ENCODE measurements around the gene DDIT4.

DNA sequence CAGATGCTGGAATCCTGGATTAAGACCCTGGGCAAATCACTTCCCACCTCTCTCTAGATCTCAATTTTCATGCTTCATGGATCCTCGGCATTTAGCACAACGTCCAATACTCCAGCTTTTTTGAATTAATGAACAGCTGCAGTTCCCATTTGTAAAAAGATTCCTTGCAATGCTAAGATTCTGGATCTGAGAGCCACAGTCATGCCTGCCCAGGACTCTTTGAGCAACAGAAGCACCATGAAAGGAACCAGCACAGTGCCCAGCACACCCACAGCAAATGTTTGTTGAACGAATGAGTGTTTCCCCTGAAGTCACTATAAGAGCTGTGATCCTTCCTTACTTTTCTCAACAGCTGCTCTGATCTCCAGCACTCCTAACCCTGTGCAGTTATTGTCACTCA lies 20.8 kb upstream of the DDIT4 start:
- no peak for TF ChIP-seq EP300 (IDR thresholded peaks at IDR 0.05)
- TF ChIP-seq, protein P1, sequence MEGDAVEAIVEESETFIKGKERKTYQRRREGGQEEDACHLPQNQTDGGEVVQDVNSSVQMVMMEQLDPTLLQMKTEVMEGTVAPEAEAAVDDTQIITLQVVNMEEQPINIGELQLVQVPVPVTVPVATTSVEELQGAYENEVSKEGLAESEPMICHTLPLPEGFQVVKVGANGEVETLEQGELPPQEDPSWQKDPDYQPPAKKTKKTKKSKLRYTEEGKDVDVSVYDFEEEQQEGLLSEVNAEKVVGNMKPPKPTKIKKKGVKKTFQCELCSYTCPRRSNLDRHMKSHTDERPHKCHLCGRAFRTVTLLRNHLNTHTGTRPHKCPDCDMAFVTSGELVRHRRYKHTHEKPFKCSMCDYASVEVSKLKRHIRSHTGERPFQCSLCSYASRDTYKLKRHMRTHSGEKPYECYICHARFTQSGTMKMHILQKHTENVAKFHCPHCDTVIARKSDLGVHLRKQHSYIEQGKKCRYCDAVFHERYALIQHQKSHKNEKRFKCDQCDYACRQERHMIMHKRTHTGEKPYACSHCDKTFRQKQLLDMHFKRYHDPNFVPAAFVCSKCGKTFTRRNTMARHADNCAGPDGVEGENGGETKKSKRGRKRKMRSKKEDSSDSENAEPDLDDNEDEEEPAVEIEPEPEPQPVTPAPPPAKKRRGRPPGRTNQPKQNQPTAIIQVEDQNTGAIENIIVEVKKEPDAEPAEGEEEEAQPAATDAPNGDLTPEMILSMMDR (IDR thresholded peaks at IDR 0.05), result no peak
